ENCODE results near the gene IP6K3.

The IP6K3 gene

GRCh38 chr6:33789550-33789895 lies 42.8 kb upstream of the IP6K3 start:
- DNase-seq (ENCODE audit: low read depth, low spot score): no peak
- in situ Hi-C loops (cut with HindIII; ENCODE audit: low sequenced_read_pairs): no loop called here
- H3K4me3 ChIP-seq (ENCODE audit: low read depth, low read length): peak overlapping the region; percentile 26
- no peak for TF ChIP-seq CTCF (IDR thresholded peaks at IDR 0.05; ENCODE audit: low read depth, low read length)

- in situ Hi-C loops (cut with HindIII; ENCODE audit: low sequenced_read_pairs): no loop called here
- no peak for TF ChIP-seq CTCF (IDR thresholded peaks at IDR 0.05; ENCODE audit: low read depth, low read length)
- peak within 1 kb of the TSS; percentile 57 for H3K4me3 ChIP-seq (ENCODE audit: low read depth, low read length)
- peak; percentile 96 for DNase-seq (ENCODE audit: low read depth, low spot score)
These were observed 42.2 kb upstream of the IP6K3 start, which contains the start of gene LEMD2 for GRCh38 chr6:33788694-33789549. TSS of gene LEMD2 (minus strand) at chr6:33789130. CDS start at chr6:33789116, 14 bp downstream.

- in situ Hi-C loops (cut with HindIII; ENCODE audit: low sequenced_read_pairs): no loop called here
These were observed 41.4 kb upstream of the IP6K3 start for GRCh38 chr6:33787954-33788693.

GRCh38 chr6:33787346-33787953 lies 40.7 kb upstream of the IP6K3 start:
- in situ Hi-C loops (cut with HindIII; ENCODE audit: low sequenced_read_pairs): no loop called here
- peak; percentile 33 for DNase-seq (ENCODE audit: low read depth, low spot score)
- peak overlapping the region; percentile 57 for H3K4me3 ChIP-seq (ENCODE audit: low read depth, low read length)
- no peak for TF ChIP-seq CTCF (IDR thresholded peaks at IDR 0.05; ENCODE audit: low read depth, low read length)

More at GRCh38 chr6:33787954-33788693, 41.4 kb upstream of the IP6K3 start:
- TF ChIP-seq CTCF (IDR thresholded peaks at IDR 0.05; ENCODE audit: low read depth, low read length): no peak
- DNase-seq (ENCODE audit: low read depth, low spot score): peak; percentile 74
- peak overlapping the region; percentile 57 for H3K4me3 ChIP-seq (ENCODE audit: low read depth, low read length)

GRCh38 chr6:33786736-33787135 lies 40.0 kb upstream of the IP6K3 start:
- TF ChIP-seq CTCF (IDR thresholded peaks at IDR 0.05; ENCODE audit: low read depth, low read length): no peak
- no peak for DNase-seq (ENCODE audit: low read depth, low spot score)
- in situ Hi-C loops (cut with HindIII; ENCODE audit: low sequenced_read_pairs): no loop called here
- no peak overlapping the region for H3K4me3 ChIP-seq (ENCODE audit: low read depth, low read length)

GRCh38 chr6:33785778-33786177 lies 39.1 kb upstream of the IP6K3 start:
- DNase-seq (ENCODE audit: low read depth, low spot score): peak; percentile 63
- in situ Hi-C loops (cut with HindIII; ENCODE audit: low sequenced_read_pairs): no loop called here
- H3K4me3 ChIP-seq (ENCODE audit: low read depth, low read length): no peak overlapping the region
- no peak for TF ChIP-seq CTCF (IDR thresholded peaks at IDR 0.05; ENCODE audit: low read depth, low read length)
